C4-2B (cell line): ENCODE measurements around the gene ZNF585A.
"Not testable (repeated sequence)": the region's sequence is repeated elsewhere in the genome, so short reads cannot be mapped to it uniquely, and the experiment has no call there.

Source experiments
- H3K27ac ChIP-seq: fragments of 450-650 bp; 2 replicates; pipeline ENCODE4 v1.5.1; 2017
- CTCF ChIP-seq: fragments of 450-650 bp; conservative IDR thresholded peaks from 2 replicates; pipeline ENCODE4 v1.5.1; 2017; ENCODE audit warnings: mild to moderate bottlenecking
- ZFX ChIP-seq: fragments of 450-650 bp; IDR thresholded peaks from 2 replicates; pipeline ENCODE4 v1.6.1; 2017

Gene ZNF585A

GRCh38 chr19:37172368-37173366, at the start of gene ZNF585A:
TSS of gene ZNF585A (minus strand) at chr19:37172695. CDS start at chr19:37169910, 2,785 bp downstream.
- H3K27ac ChIP-seq: no peak within 1 kb of the TSS
- TF ChIP-seq ZFX (no peak), CTCF (no peak)

- H3K27ac ChIP-seq: no peak overlapping the region
Measured at GRCh38 chr19:37221136-37221535, 48.6 kb upstream of the ZNF585A start.

GRCh38 chr19:37220383-37220782, 47.9 kb upstream of the ZNF585A start:
- H3K27ac ChIP-seq: no peak overlapping the region
- TF ChIP-seq ZFX (no peak), CTCF (no peak)

More at GRCh38 chr19:37221136-37221535, 48.6 kb upstream of the ZNF585A start:
- TF ChIP-seq CTCF (no peak), ZFX (no peak)

- no peak; the same call in 1 of the 2 replicates for TF ChIP-seq CTCF
- TF ChIP-seq ZFX: no peak
- peak overlapping the region; percentile 82 for H3K27ac ChIP-seq
Measured at GRCh38 chr19:37218592-37218935, 46.1 kb upstream of the ZNF585A start.

- peak within 1 kb of the TSS; percentile 82 for H3K27ac ChIP-seq
- TF ChIP-seq ZFX: peak; percentile 30; the same call in 1 of the 2 replicates
- no peak for TF ChIP-seq CTCF
Measured at GRCh38 chr19:37217775-37218591, 45.5 kb upstream of the ZNF585A start, which contains the start of gene ZNF383. TSS of gene ZNF383 (plus strand) at chr19:37218214. CDS start at chr19:37230454, 12,240 bp downstream.

- peak overlapping the region; percentile 82 for H3K27ac ChIP-seq
- no peak for TF ChIP-seq CTCF
Measured at GRCh38 chr19:37217480-37217774, 44.9 kb upstream of the ZNF585A start.

- TF ChIP-seq CTCF: no peak
- TF ChIP-seq ZFX: no peak
- H3K27ac ChIP-seq: no peak overlapping the region
Measured at GRCh38 chr19:37197768-37198167, 25.3 kb upstream of the ZNF585A start.

GRCh38 chr19:37197115-37197514, 24.6 kb upstream of the ZNF585A start:
- H3K27ac ChIP-seq: not testable (repeated sequence)

GRCh38 chr19:37195248-37195647, 22.8 kb upstream of the ZNF585A start:
- H3K27ac ChIP-seq: not testable (repeated sequence)

GRCh38 chr19:37186071-37186470, 13.6 kb upstream of the ZNF585A start:
- not testable (repeated sequence) for H3K27ac ChIP-seq
